ENCODE data around the gene OCLN. TPM values are rescaled to one million over a fixed set of nuclear protein-coding genes. Genes with fewer than 3 reads are reported as not detected.
"Not testable (repeated sequence)": the region's sequence is repeated elsewhere in the genome, so short reads cannot be mapped to it uniquely, and the experiment has no call there.

OCLN gene, protein sequence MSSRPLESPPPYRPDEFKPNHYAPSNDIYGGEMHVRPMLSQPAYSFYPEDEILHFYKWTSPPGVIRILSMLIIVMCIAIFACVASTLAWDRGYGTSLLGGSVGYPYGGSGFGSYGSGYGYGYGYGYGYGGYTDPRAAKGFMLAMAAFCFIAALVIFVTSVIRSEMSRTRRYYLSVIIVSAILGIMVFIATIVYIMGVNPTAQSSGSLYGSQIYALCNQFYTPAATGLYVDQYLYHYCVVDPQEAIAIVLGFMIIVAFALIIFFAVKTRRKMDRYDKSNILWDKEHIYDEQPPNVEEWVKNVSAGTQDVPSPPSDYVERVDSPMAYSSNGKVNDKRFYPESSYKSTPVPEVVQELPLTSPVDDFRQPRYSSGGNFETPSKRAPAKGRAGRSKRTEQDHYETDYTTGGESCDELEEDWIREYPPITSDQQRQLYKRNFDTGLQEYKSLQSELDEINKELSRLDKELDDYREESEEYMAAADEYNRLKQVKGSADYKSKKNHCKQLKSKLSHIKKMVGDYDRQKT
- total RNA-seq (1.4 TPM), polyA plus RNA-seq (under 1 TPM in 3 of 4 donors, not detected in 1; 0.06 to 0.09 (median 0.08) TPM)

DNA sequence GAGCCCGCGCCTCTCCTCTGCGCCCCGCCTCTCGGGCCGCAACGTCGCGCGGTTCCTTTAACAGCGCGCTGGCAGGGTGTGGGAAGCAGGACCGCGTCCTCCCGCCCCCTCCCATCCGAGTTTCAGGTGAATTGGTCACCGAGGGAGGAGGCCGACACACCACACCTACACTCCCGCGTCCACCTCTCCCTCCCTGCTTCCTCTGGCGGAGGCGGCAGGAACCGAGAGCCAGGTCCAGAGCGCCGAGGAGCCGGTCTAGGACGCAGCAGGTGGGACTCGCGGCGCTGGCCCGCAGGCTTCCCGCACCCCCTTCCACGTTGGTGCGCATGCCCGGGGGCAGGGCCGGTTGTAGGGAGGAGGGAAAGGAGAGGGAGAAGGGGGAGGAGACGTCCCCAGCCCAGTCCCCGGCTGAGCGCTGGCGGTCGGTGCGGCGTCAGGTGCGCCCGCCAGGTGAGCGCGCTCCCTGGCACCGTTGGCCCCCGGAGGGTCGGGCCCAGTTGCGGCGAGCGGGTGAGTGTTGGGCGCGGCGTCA is at the start of gene OCLN:
OCLN (plus strand) TSS at position 400 of the 532 bp plus-strand sequence. CDS start 11,455 bp downstream, outside the sequence.
- no peaks in the 10 kb centered on the region for H3K9me3 Mint-ChIP-seq
- H3K4me1 Mint-ChIP-seq: peaks cover 0 to 17% (median under 1%) of the 10 kb centered on the region in 4 donors
- Histone ChIP-seq H3K9me3 (ENCODE audit: control insufficient read depth in 2 of 2, low read length in 2 of 2) (no peaks in the 10 kb centered on the region), H3K27me3 (ENCODE audit: control insufficient read depth, insufficient read depth, low read length) (peaks cover 35% of the 10 kb centered on the region), H3K27ac (ENCODE audit: insufficient read depth, low read length, poor library complexity, severe bottlenecking) (no peak within 1 kb of the TSS), H3K36me3 (ENCODE audit: control insufficient read depth, insufficient read depth, low read length) (no peaks in the 10 kb centered on the region), H3K4me3 (ENCODE audit: low read depth, low read length) (no peak within 1 kb of the TSS), H3K4me1 (ENCODE audit: control insufficient read depth, insufficient read depth, low read length, poor library complexity, severe bottlenecking) (peaks cover 16% of the 10 kb centered on the region)
- DNase-seq (peak in 2 of 3 donors; percentile 3 to 7), ATAC-seq (ENCODE audit: low read depth in 2 of 2) (no peak)
- H3K27me3 Mint-ChIP-seq: peaks cover 71% of the 10 kb centered on the region
- H3K27ac Mint-ChIP-seq: no peak within 1 kb of the TSS
- H3K4me3 Mint-ChIP-seq: peak within 1 kb of the TSS in 3 of 4 donors; percentile 47 to 79 (median 74)
- H3K36me3 Mint-ChIP-seq: no peaks in the 10 kb centered on the region

DNA sequence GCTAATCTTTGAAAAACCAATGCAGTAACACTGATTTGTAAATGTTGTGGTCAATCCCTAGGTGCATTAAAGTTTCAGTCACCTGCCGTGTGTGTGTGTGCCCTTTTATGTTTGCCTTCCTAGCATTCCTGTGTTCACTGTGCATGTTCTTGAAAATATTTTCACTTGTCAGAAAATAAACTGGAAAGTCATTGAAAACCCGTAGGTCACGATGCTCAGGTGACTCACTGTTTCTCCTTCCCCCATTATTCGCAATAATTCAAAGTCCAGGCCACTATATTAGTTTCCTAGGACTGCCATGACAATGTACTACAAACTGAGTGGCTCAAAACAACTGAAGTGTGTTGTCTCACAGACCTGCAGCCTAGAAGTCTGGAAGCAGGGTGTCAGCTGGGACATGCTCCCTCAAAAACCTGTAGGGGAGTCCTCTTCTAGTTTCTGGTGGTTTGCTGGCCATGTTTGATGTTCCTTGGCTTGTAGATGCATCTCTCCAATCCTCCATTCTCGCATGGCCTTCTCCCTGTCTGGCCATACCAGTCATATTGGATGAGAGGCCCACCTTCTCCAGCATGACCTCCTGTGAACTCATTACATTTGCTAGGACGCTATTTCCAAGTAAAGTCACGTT is 48.3 kb upstream of the OCLN start:
- no peaks in the 10 kb centered on the region for H3K4me1 ChIP-seq (ENCODE audit: control insufficient read depth, insufficient read depth, low read length, poor library complexity, severe bottlenecking)
- H3K27ac ChIP-seq (ENCODE audit: insufficient read depth, low read length, poor library complexity, severe bottlenecking): no peak overlapping the region
- no peaks in the 10 kb centered on the region for H3K27me3 ChIP-seq (ENCODE audit: control insufficient read depth, insufficient read depth, low read length)
- no peaks in the 10 kb centered on the region for H3K36me3 ChIP-seq (ENCODE audit: control insufficient read depth, insufficient read depth, low read length)
- Mint-ChIP-seq H3K27ac (no peak overlapping the region), H3K36me3 (no peaks in the 10 kb centered on the region), H3K4me1 (no peaks in the 10 kb centered on the region), H3K27me3 (no peaks in the 10 kb centered on the region), H3K9me3 (no peaks in the 10 kb centered on the region), H3K4me3 (no peak overlapping the region)
- DNase-seq (no peak), ATAC-seq (ENCODE audit: low read depth in 2 of 2) (no peak)
- H3K4me3 ChIP-seq (ENCODE audit: low read depth, low read length): no peak overlapping the region
- H3K9me3 ChIP-seq (ENCODE audit: control insufficient read depth in 2 of 2, low read length in 2 of 2): no peaks in the 10 kb centered on the region

DNA sequence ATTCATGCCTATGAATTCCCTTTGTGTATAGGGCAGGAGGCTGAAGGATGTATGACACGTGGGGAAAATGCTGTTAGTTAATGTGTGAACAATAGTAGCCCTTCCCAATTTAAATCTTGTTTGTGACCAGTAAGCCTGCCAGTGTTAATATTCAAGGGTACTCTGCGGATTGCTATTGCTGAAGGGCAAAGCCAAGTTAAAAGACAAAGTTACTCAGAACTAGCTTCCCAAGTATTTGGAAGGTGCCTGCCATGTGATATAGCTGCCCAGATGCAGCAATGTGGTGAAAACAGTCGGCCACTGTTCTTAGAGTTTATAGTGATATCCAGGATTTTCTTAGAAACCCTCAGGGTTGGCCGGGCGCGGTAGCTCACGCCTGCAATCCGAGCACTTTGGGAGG is 43.1 kb upstream of the OCLN start:
- H3K4me1 ChIP-seq (ENCODE audit: control insufficient read depth, insufficient read depth, low read length, poor library complexity, severe bottlenecking): no peaks in the 10 kb centered on the region
- H3K9me3 Mint-ChIP-seq: peaks cover 0 to 2% (median 0%) of the 10 kb centered on the region in 7 donors
- no peaks in the 10 kb centered on the region for H3K36me3 Mint-ChIP-seq
- no peak overlapping the region for H3K4me3 Mint-ChIP-seq
- no peak overlapping the region for H3K27ac ChIP-seq (ENCODE audit: insufficient read depth, low read length, poor library complexity, severe bottlenecking)
- ATAC-seq (ENCODE audit: low read depth in 2 of 2) (no peak), DNase-seq (no peak)
- no peak overlapping the region for H3K4me3 ChIP-seq (ENCODE audit: low read depth, low read length)
- H3K27ac Mint-ChIP-seq: peak overlapping the region in 1 of 3 donors; percentile 29
- H3K9me3 ChIP-seq (ENCODE audit: control insufficient read depth in 2 of 2, low read length in 2 of 2): no peaks in the 10 kb centered on the region
- peaks cover 4% of the 10 kb centered on the region for H3K27me3 Mint-ChIP-seq
- no peaks in the 10 kb centered on the region for H3K4me1 Mint-ChIP-seq
- no peaks in the 10 kb centered on the region for H3K27me3 ChIP-seq (ENCODE audit: control insufficient read depth, insufficient read depth, low read length)
- H3K36me3 ChIP-seq (ENCODE audit: control insufficient read depth, insufficient read depth, low read length): no peaks in the 10 kb centered on the region

DNA sequence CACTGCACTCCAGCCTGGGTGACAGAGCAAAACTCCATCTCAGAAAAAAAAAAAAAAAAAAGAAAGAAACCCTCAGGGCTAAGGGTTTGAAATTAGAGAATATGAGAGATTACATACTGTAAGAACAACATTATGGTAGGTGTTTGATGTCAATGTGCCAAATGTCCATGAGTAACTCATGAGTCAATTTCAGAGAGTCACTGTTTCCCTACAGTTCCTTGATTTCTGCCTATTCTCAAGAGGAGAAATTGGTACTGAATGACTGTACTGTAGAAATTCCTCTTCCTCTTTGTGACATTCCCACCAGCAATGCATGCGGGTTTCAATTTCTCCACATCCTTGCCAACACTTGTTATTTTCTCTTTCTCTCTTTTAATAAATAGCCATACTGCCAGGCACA is 42.5 kb upstream of the OCLN start:
- no peak overlapping the region for H3K27ac ChIP-seq (ENCODE audit: insufficient read depth, low read length, poor library complexity, severe bottlenecking)
- no peaks in the 10 kb centered on the region for H3K36me3 ChIP-seq (ENCODE audit: control insufficient read depth, insufficient read depth, low read length)
- Mint-ChIP-seq H3K27ac (no peak overlapping the region), H3K36me3 (no peaks in the 10 kb centered on the region), H3K4me3 (no peak overlapping the region), H3K27me3 (peaks cover 4% of the 10 kb centered on the region), H3K9me3 (peaks cover 0 to 2% (median 0%) of the 10 kb centered on the region in 7 donors), H3K4me1 (no peaks in the 10 kb centered on the region)
- no peaks in the 10 kb centered on the region for H3K4me1 ChIP-seq (ENCODE audit: control insufficient read depth, insufficient read depth, low read length, poor library complexity, severe bottlenecking)
- DNase-seq (no peak), ATAC-seq (ENCODE audit: low read depth in 2 of 2) (no peak)
- H3K9me3 ChIP-seq (ENCODE audit: control insufficient read depth in 2 of 2, low read length in 2 of 2): no peaks in the 10 kb centered on the region
- no peaks in the 10 kb centered on the region for H3K27me3 ChIP-seq (ENCODE audit: control insufficient read depth, insufficient read depth, low read length)
- no peak overlapping the region for H3K4me3 ChIP-seq (ENCODE audit: low read depth, low read length)

DNA sequence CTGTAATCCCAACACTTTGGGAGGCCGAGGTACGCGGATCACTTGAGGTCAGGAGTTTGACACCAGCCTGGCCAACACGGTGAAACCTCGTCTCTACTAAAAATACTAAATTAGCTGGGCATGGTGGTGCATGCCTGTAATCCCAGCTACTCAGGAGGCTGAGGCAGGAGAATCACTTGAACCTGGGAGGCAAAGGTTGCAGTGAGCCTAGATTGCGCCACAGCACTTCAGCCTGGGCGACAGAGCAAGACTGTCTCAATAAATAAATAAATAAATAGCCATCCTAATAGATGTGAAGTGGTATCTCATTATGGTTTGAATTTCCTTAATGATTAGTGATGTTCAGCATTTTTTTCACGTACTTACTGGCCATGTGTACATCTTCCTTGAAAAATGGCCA is 42.1 kb upstream of the OCLN start:
- H3K9me3 ChIP-seq (ENCODE audit: control insufficient read depth in 2 of 2, low read length in 2 of 2); H3K9me3 Mint-ChIP-seq; H3K27ac ChIP-seq (ENCODE audit: insufficient read depth, low read length, poor library complexity, severe bottlenecking); H3K36me3 Mint-ChIP-seq; H3K4me1 Mint-ChIP-seq; H3K27me3 ChIP-seq (ENCODE audit: control insufficient read depth, insufficient read depth, low read length); H3K4me3 Mint-ChIP-seq; H3K36me3 ChIP-seq (ENCODE audit: control insufficient read depth, insufficient read depth, low read length); H3K4me3 ChIP-seq (ENCODE audit: low read depth, low read length); DNase-seq; H3K27me3 Mint-ChIP-seq; ATAC-seq (ENCODE audit: low read depth in 2 of 2); H3K4me1 ChIP-seq (ENCODE audit: control insufficient read depth, insufficient read depth, low read length, poor library complexity, severe bottlenecking); H3K27ac Mint-ChIP-seq: not testable (repeated sequence)

DNA sequence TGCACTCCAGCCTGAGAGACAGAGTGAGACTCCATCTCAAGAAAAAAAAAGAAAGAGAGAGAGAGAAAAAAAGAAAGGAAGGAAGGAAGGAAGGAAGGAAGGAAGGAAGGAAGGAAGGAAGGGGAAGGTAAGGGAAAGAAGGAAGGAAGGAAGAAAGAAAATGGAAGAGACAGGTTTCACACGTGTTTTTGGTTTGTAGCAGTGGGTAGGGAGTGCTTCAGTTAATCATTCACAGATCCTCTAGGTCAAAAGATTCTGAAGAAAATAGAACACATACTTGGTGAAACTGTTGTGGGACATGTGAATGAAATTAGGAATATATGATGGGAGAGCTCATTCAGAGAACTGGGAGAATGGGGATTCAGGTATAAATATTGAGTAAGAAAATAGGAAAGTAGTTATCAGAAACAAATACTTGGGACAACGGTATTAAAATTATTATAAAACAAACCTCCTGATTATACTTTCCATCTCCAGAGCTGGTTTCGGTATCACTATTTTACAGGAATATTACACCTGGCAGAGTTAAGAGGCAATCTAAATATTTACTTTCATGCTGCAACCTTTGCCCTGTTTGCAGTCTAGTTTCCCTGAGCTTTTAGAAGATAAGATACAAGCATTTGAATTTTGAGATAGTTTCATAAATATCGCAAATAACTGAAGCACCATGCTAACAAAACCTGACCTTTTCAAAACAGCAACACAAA is 40.5 kb upstream of the OCLN start:
- ATAC-seq (ENCODE audit: low read depth in 2 of 2): no peak

DNA sequence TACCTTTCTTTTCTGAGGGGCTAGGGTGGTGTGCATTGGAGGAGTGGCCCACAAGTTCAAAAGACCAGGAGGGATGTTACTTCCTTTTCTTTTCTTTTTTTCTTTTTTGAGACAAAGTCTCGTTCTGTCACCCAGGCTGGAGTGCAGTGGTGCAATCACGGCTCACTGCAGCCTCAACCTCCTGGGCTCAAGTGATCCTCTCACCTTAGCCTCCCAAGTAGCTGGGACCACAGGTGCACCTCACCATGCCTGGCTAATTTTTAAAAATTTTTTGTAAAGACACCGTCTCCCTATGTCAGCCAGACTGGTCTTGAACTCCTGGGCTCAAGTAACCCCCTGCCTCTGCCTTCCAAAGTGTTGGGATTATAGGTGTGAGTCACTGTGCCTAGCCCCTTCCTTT is 39.1 kb upstream of the OCLN start:
- H3K27me3 ChIP-seq (ENCODE audit: control insufficient read depth, insufficient read depth, low read length); H3K36me3 ChIP-seq (ENCODE audit: control insufficient read depth, insufficient read depth, low read length); H3K4me1 ChIP-seq (ENCODE audit: control insufficient read depth, insufficient read depth, low read length, poor library complexity, severe bottlenecking); H3K9me3 Mint-ChIP-seq; H3K36me3 Mint-ChIP-seq; H3K4me3 ChIP-seq (ENCODE audit: low read depth, low read length); H3K27ac ChIP-seq (ENCODE audit: insufficient read depth, low read length, poor library complexity, severe bottlenecking); H3K9me3 ChIP-seq (ENCODE audit: control insufficient read depth in 2 of 2, low read length in 2 of 2); H3K27me3 Mint-ChIP-seq; H3K4me3 Mint-ChIP-seq; ATAC-seq (ENCODE audit: low read depth in 2 of 2); H3K27ac Mint-ChIP-seq; DNase-seq; H3K4me1 Mint-ChIP-seq: not testable (repeated sequence)

More for the DNA sequence above, 40.5 kb upstream of the OCLN start:
- no peaks in the 10 kb centered on the region for H3K27me3 ChIP-seq (ENCODE audit: control insufficient read depth, insufficient read depth, low read length)
- Mint-ChIP-seq H3K9me3 (peaks cover 0 to 4% (median 2%) of the 10 kb centered on the region in 7 donors), H3K4me1 (no peaks in the 10 kb centered on the region), H3K4me3 (no peak overlapping the region), H3K27me3 (peaks cover 9% of the 10 kb centered on the region), H3K27ac (no peak overlapping the region), H3K36me3 (no peaks in the 10 kb centered on the region)
- no peaks in the 10 kb centered on the region for H3K4me1 ChIP-seq (ENCODE audit: control insufficient read depth, insufficient read depth, low read length, poor library complexity, severe bottlenecking)
- H3K9me3 ChIP-seq (ENCODE audit: control insufficient read depth in 2 of 2, low read length in 2 of 2): no peaks in the 10 kb centered on the region
- no peak overlapping the region for H3K27ac ChIP-seq (ENCODE audit: insufficient read depth, low read length, poor library complexity, severe bottlenecking)
- no peak overlapping the region for H3K4me3 ChIP-seq (ENCODE audit: low read depth, low read length)
- DNase-seq: no peak
- H3K36me3 ChIP-seq (ENCODE audit: control insufficient read depth, insufficient read depth, low read length): no peaks in the 10 kb centered on the region
